ENCODE results near the gene MAPK8.

MAPK8 gene

DNA sequence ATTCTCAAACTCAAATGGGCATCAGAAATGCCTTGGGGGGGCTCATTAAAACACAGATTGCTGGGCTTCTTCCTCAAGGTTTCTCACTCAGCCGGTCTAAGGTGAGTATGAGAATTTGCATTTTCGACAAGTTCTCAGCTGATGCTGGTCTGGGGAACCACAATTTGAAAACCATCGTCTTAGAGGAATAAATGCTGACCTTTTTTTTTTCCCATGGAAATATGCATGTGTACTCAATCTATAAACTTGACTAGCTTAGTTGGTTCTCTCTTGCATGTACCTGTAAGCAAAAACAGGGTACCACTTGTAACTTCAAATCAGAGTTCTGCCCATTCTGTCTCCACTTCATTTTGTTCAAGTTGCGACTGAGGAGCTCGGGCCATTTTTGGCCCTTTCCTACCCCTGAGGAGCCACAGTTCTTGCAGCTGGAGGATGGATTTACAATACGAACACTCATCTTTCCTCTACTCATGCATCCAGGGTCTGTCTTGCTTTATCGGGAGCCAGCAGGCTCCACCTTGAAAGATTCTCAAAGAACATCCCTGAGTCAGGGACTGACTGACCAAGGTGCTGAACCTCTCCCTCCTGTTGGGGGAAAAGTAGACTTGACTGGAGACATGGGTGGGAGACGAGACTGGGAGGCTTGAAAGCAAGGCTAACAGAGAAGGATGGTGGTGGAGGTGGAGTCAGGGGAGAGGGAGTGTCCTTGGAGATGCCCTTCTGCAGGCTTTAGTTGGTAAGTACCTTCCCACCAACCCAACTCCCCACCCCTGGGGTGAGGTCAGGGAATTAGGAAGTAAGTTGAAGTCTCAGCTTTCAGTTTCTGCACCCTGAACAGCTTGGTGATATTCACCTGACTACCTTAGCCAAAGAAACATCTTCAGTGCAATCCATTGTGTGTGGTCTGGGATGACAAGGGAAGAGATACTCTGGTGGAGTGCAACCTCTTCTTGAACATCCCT, 3.7 kb upstream of the MAPK8 start:
- no peak for FAIRE-seq
- TF ChIP-seq, protein P1, sequence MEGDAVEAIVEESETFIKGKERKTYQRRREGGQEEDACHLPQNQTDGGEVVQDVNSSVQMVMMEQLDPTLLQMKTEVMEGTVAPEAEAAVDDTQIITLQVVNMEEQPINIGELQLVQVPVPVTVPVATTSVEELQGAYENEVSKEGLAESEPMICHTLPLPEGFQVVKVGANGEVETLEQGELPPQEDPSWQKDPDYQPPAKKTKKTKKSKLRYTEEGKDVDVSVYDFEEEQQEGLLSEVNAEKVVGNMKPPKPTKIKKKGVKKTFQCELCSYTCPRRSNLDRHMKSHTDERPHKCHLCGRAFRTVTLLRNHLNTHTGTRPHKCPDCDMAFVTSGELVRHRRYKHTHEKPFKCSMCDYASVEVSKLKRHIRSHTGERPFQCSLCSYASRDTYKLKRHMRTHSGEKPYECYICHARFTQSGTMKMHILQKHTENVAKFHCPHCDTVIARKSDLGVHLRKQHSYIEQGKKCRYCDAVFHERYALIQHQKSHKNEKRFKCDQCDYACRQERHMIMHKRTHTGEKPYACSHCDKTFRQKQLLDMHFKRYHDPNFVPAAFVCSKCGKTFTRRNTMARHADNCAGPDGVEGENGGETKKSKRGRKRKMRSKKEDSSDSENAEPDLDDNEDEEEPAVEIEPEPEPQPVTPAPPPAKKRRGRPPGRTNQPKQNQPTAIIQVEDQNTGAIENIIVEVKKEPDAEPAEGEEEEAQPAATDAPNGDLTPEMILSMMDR (IDR thresholded peaks at IDR 0.05; ENCODE audit: insufficient read depth, missing control alignments), result no peak
- no peak for DNase-seq (ENCODE audit: insufficient read length, low spot score)

- FAIRE-seq (peak; percentile 44), DNase-seq (ENCODE audit: insufficient read length, low spot score) (no peak)
- TF ChIP-seq, protein P1 (IDR thresholded peaks at IDR 0.05; ENCODE audit: insufficient read depth, missing control alignments), result no peak
Observed at GRCh38 chr10:48305905-48306264, 592 bp upstream of the MAPK8 start.

- FAIRE-seq, result no peak
Observed at GRCh38 chr10:48306870-48307710, 613 bp downstream of the MAPK8 start.

GRCh38 chr10:48307711-48308018, 1.2 kb downstream of the MAPK8 start:
- TF ChIP-seq, protein P1 (IDR thresholded peaks at IDR 0.05; ENCODE audit: insufficient read depth, missing control alignments), result no peak
- FAIRE-seq (no peak), DNase-seq (ENCODE audit: insufficient read length, low spot score) (no peak)

More at GRCh38 chr10:48306870-48307710, 613 bp downstream of the MAPK8 start:
- DNase-seq (ENCODE audit: insufficient read length, low spot score), result peak; percentile 32
- TF ChIP-seq, protein P1 (IDR thresholded peaks at IDR 0.05; ENCODE audit: insufficient read depth, missing control alignments), result no peak

DNA sequence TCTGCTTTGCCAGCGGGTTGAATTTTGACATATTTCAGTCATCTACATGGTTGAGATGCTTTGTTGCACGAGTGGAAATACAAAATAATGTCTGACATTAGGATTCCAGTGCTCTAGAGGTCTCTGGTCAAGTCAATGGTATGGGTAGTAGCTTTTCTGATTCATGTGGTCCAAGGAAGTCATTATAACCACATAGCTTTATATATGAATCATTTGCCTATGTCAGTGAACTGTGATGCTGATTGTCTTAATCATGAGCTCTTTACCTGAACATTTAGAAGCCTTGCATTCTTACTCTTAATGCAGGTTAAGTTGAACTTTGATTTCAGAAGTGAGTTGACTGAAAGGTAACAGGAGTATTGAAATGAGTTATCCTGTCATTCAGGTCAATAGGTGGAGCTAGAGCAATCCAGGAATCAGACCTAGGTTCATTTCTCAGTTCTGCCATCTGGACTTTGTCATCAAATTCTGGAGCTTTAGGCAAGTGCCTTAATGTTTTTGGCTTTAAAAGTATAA, 3.3 kb downstream of the MAPK8 start:
- FAIRE-seq, result no peak
- DNase-seq (ENCODE audit: insufficient read length, low spot score), result no peak
- TF ChIP-seq, protein P1 (IDR thresholded peaks at IDR 0.05; ENCODE audit: insufficient read depth, missing control alignments), result peak; percentile 40

GRCh38 chr10:48314107-48314506, 7.6 kb downstream of the MAPK8 start:
- TF ChIP-seq, protein P1 (IDR thresholded peaks at IDR 0.05; ENCODE audit: insufficient read depth, missing control alignments), result no peak
- FAIRE-seq, result no peak
- DNase-seq (ENCODE audit: insufficient read length, low spot score), result no peak

Measured in D721Med (cell line).